ENCODE measurements around the gene HES4. TPM values are rescaled to one million over a fixed set of nuclear protein-coding genes. Genes with fewer than 3 reads are reported as not detected.
A peak's percentile ranks its signal among the peaks of the same experiment; 100 is the strongest.

The HES4 gene
- total RNA-seq, 1 donor from 2014 or later = 37.6 TPM

- DNase-seq (ENCODE audit: extremely low spot score, unreplicated experiment) = no peak
- Mint-ChIP-seq H3K4me1 (ENCODE audit: unreplicated experiment) (peaks cover 13% of the 10 kb centered on the region), H3K4me3 (no peak overlapping the region)
Measured at GRCh38 chr1:1025730-1026129, 25.8 kb upstream of the HES4 start.

DNA sequence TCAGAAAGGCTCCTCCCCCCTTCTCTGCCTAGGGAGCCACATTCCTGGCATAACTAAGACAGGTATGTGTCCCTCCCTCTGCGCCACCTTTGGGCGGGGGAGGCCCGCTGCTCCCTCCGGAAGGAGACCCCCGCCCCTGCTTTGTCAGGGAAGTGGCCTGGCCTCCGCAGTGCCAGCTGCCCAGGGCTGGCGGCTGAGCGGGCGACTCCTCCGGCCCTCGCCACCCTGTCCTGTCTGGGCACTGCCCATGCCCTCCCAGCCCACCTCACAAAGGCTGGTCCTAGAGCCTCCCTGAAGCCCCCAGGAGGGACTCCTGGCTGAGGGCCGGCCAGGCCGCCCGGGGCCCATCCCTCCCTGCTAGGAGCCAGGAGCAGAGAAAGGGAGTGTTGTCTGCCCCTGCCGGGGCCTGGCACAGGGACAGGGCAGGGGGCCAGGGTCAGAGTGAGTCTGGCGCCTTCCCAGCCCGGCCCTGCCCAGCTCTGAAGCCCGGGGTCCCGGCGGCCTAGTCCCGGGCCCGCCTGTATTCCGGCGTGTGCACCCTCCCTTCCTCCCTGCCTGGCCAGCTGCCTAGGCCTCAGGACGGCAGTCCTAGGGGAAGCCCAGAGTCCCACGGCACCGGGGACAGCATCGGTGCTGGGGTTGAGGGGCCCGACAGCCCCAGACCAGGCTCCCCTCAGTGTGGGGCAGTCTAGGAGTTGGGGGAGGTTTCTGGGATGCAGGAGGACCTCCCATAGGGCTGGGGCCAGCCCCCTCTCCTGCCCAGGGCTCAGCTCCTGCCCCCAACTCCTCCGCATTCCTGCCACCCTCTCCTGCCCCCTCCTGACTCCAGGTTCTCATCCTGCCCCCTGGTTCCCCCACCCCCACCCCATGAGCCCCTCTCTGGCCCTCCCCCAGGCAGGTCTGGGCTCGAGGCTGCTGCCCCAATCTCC lies 25.1 kb upstream of the HES4 start:
- Mint-ChIP-seq H3K27ac (peak overlapping the region; percentile 85), H3K36me3 (no peaks in the 10 kb centered on the region), H3K4me3 (peak overlapping the region; percentile 75), H3K27me3 (no peaks in the 10 kb centered on the region), H3K9me3 (no peaks in the 10 kb centered on the region), H3K4me1 (ENCODE audit: unreplicated experiment) (peaks cover 13% of the 10 kb centered on the region)
- DNase-seq (ENCODE audit: extremely low spot score, unreplicated experiment) = no peak
- no peak for TF ChIP-seq CTCF (conservative IDR thresholded peaks at IDR 0.05)

More at GRCh38 chr1:1025730-1026129, 25.8 kb upstream of the HES4 start:
- Mint-ChIP-seq H3K9me3 (no peaks in the 10 kb centered on the region), H3K27ac (no peak overlapping the region), H3K27me3 (no peaks in the 10 kb centered on the region), H3K36me3 (no peaks in the 10 kb centered on the region)
- TF ChIP-seq CTCF (conservative IDR thresholded peaks at IDR 0.05) = no peak

GRCh38 chr1:1024149-1024770 lies 24.4 kb upstream of the HES4 start:
- no peaks in the 10 kb centered on the region for H3K27me3 Mint-ChIP-seq
- peak overlapping the region; percentile 85 for H3K27ac Mint-ChIP-seq
- no peaks in the 10 kb centered on the region for H3K9me3 Mint-ChIP-seq
- H3K36me3 Mint-ChIP-seq = no peaks in the 10 kb centered on the region
- H3K4me3 Mint-ChIP-seq = peak overlapping the region; percentile 75
- no peak for TF ChIP-seq CTCF (conservative IDR thresholded peaks at IDR 0.05)
- H3K4me1 Mint-ChIP-seq (ENCODE audit: unreplicated experiment) = peaks cover 13% of the 10 kb centered on the region
- DNase-seq (ENCODE audit: extremely low spot score, unreplicated experiment) = no peak

GRCh38 chr1:1023700-1024099 lies 23.8 kb upstream of the HES4 start:
- peaks cover 13% of the 10 kb centered on the region for H3K4me1 Mint-ChIP-seq (ENCODE audit: unreplicated experiment)
- H3K4me3 Mint-ChIP-seq = no peak overlapping the region

More at GRCh38 chr1:1023700-1024099, 23.8 kb upstream of the HES4 start:
- Mint-ChIP-seq H3K27me3 (no peaks in the 10 kb centered on the region), H3K9me3 (no peaks in the 10 kb centered on the region), H3K36me3 (no peaks in the 10 kb centered on the region), H3K27ac (no peak overlapping the region)
- no peak for DNase-seq (ENCODE audit: extremely low spot score, unreplicated experiment)
- TF ChIP-seq CTCF (conservative IDR thresholded peaks at IDR 0.05) = no peak

All from type B pancreatic cell (in vitro differentiated cells).